HG02870 (cell line): ENCODE data around the gene IL17RC.
"Not testable (repeated sequence)": the region's sequence is repeated elsewhere in the genome, so short reads cannot be mapped to it uniquely, and the experiment has no call there.

Experiments
- ATAC-seq: cut with Tn5 transposase; IDR thresholded peaks from one replicate; pipeline ENCODE4 v1.9.1; 2021; ENCODE audit warnings: mild to moderate bottlenecking, moderate library complexity; ENCODE audit not compliant: unreplicated experiment

Gene IL17RC

GRCh38 chr3:9914559-9915253 is 2.2 kb upstream of the IL17RC start:
- ATAC-seq, result no peak

DNA sequence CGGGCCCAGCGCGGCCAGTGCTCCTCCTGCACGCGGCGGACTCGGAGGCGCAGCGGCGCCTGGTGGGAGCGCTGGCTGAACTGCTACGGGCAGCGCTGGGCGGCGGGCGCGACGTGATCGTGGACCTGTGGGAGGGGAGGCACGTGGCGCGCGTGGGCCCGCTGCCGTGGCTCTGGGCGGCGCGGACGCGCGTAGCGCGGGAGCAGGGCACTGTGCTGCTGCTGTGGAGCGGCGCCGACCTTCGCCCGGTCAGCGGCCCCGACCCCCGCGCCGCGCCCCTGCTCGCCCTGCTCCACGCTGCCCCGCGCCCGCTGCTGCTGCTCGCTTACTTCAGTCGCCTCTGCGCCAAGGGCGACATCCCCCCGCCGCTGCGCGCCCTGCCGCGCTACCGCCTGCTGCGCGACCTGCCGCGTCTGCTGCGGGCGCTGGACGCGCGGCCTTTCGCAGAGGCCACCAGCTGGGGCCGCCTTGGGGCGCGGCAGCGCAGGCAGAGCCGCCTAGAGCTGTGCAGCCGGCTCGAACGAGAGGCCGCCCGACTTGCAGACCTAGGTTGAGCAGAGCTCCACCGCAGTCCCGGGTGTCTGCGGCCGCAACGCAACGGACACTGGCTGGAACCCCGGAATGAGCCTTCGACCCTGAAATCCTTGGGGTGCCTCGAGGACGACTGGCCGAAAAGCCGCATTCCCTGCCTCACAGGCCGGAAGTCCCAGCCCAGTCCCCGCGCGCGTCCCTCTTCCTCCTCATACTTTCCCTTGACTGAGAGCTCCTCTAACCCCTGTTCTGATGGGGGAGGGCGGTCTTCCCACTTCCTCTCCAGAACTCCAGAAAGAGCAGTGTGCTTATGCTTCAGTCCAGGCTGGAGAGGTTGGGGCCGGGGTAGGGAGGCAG is 1.4 kb upstream of the IL17RC start:
- no peak for ATAC-seq

- no peak for ATAC-seq
Measured at GRCh38 chr3:9916346-9916733, 558 bp upstream of the IL17RC start.

DNA sequence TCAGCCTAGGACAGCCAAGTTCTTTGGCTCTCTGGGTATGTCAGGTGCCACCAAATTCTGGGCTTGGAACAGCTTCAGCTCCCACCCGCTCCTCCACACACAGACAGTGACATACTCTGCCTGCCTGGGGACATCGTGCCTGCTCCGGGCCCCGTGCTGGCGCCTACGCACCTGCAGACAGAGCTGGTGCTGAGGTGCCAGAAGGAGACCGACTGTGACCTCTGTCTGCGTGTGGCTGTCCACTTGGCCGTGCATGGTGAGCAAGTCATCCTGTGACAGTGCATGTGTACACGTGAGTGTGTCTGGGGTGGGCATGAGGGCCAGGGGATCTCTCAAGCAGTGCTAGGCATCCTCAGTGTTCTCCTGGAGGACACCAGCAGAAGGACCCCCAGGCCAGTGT is 922 bp downstream of the IL17RC start:
- no peak for ATAC-seq

- ATAC-seq, result no peak
Measured at GRCh38 chr3:9918261-9919038, 1.6 kb downstream of the IL17RC start.

- ATAC-seq, result no peak
Measured at GRCh38 chr3:9928158-9928557, 11.3 kb downstream of the IL17RC start.

DNA sequence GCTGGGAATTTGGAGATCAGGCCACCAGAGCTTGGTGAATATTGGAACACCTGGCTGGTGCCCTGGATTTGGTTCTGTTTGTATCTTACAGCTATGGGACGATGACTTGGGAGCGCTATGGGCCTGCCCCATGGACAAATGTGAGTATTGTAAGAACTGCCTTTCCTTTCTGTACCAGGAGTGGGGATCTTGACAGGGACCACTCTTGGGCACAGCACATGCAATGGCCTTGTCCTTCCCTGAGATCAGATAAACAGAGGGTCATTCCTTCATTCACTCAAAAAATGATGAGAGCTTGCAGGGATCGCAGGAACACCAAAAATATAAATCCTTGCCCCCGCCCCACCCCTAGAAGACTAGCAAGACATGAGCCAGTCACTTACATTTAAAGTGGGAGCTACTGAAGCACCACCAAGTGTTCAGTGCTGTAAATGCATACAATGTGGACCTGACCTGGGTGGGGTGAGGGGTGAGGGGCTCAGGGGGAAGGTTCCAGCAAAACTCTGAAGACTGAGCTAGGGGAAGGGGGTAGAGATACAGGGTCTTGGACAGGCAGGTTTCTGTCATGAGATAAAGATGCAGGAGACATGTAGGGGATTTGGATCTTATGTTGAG is 14.0 kb downstream of the IL17RC start:
- no peak for ATAC-seq

- ATAC-seq, result no peak
Measured at GRCh38 chr3:9932535-9932842, 15.6 kb downstream of the IL17RC start.

DNA sequence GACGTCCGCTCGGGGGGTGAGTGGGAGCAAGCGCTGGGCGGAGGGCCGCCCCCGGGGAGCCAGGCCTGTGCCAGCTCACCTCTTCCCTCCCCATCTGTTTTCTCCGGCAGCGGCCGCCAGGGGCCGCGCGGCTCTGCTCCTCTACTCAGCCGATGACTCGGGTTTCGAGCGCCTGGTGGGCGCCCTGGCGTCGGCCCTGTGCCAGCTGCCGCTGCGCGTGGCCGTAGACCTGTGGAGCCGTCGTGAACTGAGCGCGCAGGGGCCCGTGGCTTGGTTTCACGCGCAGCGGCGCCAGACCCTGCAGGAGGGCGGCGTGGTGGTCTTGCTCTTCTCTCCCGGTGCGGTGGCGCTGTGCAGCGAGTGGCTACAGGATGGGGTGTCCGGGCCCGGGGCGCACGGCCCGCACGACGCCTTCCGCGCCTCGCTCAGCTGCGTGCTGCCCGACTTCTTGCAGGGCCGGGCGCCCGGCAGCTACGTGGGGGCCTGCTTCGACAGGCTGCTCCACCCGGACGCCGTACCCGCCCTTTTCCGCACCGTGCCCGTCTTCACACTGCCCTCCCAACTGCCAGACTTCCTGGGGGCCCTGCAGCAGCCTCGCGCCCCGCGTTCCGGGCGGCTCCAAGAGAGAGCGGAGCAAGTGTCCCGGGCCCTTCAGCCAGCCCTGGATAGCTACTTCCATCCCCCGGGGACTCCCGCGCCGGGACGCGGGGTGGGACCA is 16.1 kb downstream of the IL17RC start:
- ATAC-seq, result peak; percentile 46

GRCh38 chr3:9933561-9934234 is 16.8 kb downstream of the IL17RC start, which contains the start of gene CRELD1:
CRELD1 (plus strand) TSS chr3:9933834; CDS start chr3:9934439, 605 bp downstream.
- peak; percentile 86 for ATAC-seq

- ATAC-seq, result no peak
Measured at GRCh38 chr3:9934235-9934621, 17.3 kb downstream of the IL17RC start.

DNA sequence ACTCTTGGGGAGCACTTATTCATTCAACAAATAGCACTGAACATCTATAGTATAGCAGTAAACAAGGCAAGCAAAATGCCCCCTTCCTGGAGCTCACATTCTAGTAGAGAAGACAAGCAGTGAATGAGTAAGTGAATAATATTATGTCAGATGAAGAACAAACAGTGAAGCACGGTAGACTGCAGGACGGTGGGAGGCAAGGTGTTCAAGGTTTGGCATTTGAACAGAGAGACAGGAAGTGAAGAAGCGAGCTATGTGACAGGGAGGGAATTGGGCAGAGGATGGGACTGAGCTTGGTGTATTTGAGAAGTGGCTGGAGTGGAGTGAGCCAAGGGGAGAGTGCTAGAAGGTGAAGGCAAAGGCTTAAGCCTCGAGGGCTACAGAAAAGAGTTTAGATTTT is 18.1 kb downstream of the IL17RC start:
- no peak for ATAC-seq

- no peak for ATAC-seq
Measured at GRCh38 chr3:9935966-9936510, 19.1 kb downstream of the IL17RC start.

DNA sequence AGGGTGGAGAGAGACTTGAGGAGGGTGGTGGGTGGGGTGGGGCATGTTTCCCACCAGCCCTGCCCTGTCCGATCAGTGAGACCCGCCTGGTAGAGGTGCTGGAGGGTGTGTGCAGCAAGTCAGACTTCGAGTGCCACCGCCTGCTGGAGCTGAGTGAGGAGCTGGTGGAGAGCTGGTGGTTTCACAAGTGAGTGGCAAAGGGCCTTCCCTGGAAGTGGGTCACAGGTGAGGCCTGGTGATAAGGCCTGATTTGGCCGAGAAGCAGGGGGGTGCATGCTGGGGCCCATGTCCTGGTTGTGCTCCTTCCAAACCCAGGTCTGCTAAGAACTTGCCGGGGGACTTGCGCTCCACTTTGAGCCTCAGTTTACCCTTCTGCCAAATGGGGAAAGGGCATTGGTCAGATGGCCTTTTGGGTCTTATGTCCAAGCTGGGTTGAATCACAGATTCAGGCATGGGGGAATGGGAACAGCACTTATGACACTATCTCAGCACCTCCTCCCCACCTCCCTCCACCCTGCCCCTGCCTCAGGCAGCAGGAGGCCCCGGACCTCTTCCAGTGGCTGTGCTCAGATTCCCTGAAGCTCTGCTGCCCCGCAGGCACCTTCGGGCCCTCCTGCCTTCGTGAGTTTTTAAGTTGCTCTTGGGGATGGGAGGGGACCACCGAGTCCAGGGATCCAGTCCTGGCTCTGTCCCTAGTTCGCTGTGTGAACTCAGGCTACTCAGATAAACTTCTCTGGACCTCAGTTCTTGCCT is 20.8 kb downstream of the IL17RC start:
- no peak for ATAC-seq

GRCh38 chr3:9938966-9939365 is 22.1 kb downstream of the IL17RC start:
- ATAC-seq, result no peak

DNA sequence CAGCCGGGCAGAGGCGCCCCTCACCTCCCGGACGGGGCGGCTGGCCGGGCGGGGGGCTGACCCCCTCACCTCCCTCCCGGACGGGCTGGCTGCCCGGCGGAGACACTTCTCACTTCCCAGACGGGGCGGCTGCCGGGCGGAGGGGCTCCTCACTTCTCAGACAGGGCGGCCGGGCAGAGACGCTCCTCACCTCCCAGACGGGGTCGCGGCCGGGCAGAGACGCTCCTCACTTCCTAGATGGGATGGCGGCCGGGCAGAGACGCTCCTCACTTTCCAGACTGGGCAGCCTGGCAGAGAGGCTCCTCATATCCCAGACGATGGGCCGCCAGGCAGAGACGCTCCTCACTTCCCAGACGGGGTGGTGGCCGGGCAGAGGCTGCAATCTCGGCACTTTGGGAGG is 23.0 kb downstream of the IL17RC start:
- ATAC-seq, result not testable (repeated sequence)

GRCh38 chr3:9940746-9941145 is 23.8 kb downstream of the IL17RC start:
- no peak for ATAC-seq

- ATAC-seq, result no peak
Measured at GRCh38 chr3:9942164-9942563, 25.3 kb downstream of the IL17RC start.
